Stimulated activated CD8-positive, alpha-beta memory T cell treated with anti-CD3 and anti-CD28 coated beads, Interleukin-2, amount 100 ng/mL, for 48 hours (primary cell): ENCODE results near the gene ZNF385B.
"Not testable (repeated sequence)": the region's sequence is repeated elsewhere in the genome, so short reads cannot be mapped to it uniquely, and the experiment has no call there.

Source experiments
- DNase-seq, 2 donors: peaks; one replicate each; pipeline ENCODE4 v3.0.0-alpha.2; 2020; ENCODE audit warnings: low read depth in 2 of 2

Gene ZNF385B

DNA sequence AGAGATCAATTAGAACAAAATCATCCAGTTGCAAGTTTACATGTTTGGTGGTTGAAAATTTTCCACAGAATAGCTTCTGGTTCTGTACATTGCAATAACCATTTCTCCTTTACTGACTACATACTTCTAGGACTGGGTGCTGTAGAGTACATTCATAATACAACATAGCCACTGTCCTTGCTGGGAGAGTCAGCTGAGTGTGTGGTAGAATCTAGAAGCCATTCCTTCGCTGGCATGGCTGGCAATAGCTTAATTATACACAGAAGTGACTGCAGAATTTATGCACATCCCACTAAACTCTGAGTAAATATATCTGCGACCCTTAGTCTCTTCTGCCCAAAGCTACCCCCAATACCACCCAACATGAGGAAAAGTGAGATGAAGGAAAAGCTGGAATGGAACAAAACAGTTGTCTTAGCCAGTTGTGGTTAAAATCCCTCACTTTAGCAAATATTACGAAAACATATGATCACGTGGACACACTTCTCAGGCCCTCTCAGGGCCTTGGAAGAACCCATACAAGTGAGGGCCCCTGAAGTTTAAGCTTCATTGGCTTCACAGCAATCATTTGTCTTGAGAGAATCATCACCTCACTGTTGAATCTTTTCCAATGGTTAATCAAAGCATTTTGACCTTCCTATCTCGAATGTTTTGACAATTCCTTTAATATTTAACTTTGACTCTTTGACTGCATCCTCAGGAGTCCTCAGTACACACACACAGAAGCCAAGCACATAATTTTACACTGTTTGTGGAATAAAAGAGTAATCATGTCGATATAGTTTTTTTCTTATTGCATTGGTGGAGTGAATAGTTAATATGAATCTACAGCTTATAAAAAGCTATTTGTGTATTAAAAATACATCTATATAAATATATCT, 225.1 kb downstream of the ZNF385B start:
- DNase-seq = no peak

DNA sequence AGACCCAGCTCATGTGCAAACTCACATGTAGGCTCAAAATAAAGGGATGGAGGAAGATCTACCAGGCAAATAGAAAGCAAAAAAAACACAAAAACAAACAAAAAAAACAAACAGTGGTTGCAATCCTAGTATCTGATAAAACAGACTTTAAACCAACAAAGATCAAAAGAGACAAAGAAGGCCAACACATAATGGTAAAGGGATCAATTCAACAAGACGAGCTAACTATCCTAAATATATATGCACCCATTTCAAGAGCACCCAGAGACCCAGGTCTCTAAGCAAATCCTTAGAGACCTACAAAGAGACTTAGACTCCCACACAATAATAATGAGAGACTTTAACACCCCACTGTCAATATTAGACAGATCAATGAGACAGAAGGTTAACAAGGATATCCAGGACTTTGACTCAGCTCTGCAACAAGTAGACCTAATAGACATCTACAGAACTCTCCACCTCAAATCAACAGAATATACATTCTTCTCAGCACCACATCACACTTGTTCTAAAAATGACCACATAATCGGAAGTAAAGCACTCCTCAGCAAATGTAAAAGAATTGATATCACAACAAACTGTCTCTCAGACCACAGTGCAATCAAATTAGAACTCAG, 229.5 kb downstream of the ZNF385B start:
- not testable (repeated sequence) for DNase-seq

DNA sequence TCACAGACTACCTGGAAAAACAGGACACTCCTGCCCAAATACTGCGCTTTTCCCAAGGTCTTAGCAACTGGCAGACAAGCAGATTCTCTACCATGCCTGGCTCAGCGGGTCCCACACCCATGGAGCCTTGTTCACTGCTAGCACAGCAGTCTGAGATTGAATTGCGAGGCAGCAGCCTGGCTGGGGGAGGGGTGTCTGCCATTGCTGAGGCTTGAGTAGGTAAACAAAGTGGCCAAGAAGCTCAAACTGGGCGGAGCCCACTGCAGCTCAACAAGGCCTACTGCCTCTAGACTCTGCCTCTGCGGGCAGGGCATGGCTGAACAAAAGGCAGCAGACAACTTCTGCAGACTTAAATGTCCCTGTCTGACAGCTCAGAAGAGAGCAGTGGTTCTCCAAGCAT, 231.6 kb downstream of the ZNF385B start:
- DNase-seq = not testable (repeated sequence)

DNA sequence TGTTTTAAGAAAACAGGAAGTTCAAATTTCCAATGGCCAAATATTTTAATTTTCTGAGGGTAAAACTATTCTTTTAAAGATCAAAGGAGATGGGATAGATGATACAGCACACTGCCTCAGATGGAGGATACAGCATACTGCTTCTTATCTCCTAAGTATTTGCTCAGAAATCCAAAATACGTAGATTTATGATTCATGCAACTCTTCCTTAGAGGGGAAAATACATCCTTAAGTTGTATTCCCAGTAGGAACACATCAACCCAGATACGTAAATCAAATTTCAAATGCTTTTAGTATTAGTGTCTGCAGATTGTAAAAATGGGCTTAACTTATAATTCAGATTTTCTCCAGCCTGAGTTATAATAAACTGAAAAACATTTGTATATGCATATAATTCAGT, 235.2 kb downstream of the ZNF385B start:
- no peak for DNase-seq

DNA sequence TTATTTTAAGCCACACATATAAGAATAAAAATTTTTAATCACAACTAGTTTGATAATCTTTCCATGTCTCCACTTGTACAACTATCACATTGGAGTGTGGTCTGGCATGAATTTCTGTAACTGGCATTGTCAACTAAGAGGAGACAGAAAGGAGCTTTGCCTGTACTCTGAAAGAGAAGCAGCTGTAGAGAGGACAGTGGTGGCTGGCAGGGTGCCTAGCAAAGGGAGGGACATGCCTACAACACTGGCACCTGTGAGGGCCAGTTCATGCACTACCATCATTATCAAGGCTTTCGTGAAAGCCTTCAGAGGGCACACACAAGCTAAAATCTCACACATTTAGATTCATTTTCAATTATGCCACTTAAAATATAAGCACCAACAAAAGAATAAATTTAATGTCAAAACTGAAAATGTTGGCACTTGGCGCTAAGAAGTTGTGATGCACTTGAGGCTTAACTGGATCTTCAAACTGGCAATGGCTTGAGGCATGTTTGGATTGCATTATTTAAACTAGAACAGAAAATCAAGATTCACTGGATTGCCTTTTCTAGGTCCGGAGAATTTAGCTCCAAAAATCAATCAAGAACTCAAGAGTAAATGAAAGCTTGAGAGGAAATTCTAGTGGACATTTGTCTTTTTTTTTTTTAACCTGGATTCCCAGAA, 238.6 kb downstream of the ZNF385B start:
- DNase-seq = no peak

DNA sequence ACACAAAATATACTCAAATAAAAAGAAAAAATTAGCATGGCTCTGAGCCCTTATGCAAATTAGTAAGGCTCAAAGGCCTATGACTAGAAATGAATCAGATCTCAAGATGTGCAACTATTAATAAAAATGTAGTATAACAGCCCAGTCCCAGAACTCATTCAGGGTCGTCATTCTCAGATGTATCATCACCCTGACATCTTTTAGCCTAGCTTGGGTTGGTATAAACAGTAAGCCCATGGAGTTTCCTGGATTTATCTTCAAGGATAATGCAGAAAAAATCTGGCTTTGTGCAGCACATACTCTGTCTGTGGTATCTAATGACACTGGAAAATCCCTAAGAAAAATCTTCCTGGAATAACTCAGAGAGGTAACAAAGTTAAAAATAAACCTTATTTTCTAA, 239.3 kb downstream of the ZNF385B start:
- DNase-seq = no peak

DNA sequence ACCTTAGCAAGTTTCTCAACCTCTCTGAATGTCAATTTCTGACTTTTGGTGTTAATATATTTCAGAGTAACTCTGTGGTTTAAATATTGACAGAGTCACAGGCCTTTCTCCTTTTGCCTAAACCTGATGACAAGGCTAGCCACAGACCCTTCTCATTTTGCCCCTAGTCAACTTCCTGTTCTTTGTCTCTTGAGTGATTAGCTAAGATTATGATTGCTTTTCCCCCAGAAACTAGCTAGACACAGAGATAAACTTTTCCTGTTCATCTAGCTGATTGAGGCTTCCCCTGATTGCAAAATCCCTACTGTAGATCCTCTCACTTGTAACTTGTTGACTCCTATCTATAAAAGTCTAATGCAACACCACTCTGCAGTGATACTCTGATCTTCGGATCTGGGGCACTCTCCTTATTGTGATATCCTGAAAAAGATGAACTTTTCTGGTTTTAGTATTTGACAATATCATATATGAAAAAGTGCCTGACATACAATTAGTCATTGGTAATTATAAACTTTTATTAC, 241.4 kb downstream of the ZNF385B start:
- DNase-seq = no peak

DNA sequence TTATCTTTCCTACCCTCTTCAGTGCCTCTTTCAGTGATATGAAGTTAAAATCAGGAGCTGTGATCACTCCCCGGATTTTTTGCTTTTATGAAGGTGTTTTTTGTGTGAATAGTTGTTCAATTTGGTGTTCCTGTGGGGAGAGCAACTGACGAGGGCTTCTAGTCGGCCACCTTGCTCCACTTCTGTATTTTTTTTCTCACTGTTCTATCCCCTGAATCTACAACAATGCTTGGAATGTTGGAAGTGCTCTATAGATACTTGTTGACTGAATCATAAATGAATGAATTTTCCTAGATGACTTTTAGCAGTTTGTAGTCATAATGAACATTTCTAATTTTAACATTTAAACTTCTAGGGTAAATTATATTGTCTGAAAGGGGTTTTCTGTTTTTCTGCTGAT, 247.3 kb downstream of the ZNF385B start:
- no peak for DNase-seq

DNA sequence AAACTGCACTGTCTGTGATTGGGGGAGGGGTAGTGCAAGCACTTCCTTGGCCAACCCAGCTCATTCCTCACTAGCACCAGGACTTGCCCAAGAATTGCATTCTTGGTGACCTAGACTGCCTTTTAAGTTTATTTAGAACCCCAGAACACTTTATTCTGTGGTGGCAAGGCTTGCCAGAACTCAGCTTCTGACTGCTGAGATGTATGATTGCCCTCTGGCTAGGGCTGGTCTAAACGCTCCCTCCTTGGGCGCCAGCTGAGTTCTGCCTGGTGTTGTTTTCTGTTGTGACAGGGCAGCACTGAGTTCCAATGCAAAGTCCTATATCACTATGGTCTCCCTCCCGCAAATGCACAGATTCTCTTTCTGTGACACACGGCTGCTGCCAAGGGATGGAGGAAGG, 247.7 kb downstream of the ZNF385B start:
- no peak for DNase-seq

DNA sequence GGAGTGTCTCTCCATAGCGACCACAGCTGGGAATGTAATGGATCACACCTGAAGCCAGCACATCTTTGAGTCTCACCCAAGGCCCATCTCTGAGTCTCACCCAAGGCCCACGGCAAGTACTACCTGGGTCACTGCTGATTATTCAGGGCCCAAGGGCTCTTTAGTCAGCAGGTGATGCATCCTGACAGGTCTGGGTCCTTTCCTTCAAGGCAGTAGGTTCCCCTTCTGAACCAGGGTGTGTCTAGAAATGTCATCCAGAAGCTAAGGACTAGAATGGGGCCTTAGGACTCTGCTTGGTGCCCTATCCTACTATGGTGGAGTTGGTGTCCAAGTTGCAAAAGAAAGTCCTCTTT, 248.1 kb downstream of the ZNF385B start:
- no peak for DNase-seq

DNA sequence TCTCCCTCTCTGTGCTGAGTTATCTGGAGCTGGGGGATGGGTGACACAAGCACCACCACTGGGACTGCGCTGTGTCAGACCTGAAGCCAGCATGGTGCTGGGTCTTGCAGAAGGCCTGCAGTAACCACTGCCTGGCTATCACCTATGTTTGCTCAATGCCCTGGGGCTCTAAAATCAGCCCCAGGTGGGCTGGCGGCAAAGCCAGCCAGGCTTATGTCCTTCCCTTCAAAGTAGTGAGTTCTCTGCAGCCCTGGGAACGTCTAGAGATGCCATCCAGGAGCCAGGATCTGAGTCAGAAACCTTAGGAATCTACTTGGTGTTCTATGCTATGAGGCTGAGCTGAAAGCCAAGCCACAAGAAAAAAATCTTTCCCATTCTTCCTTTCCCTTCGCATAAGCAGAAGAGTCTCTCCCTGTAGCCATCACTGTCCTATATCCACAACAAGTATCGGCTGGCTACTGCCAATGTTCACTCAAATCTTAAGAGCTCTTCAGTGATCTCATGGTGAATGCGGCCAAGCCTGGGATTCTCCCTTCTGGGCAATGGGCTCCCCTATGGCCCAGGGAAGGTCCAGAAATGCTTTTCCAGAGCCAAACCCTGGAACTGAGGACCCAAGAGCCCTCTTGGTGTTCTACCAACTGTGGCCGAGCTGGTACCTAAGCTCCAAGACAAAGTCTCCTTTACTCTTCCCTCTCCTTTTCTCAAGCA, 248.7 kb downstream of the ZNF385B start:
- DNase-seq = no peak

DNA sequence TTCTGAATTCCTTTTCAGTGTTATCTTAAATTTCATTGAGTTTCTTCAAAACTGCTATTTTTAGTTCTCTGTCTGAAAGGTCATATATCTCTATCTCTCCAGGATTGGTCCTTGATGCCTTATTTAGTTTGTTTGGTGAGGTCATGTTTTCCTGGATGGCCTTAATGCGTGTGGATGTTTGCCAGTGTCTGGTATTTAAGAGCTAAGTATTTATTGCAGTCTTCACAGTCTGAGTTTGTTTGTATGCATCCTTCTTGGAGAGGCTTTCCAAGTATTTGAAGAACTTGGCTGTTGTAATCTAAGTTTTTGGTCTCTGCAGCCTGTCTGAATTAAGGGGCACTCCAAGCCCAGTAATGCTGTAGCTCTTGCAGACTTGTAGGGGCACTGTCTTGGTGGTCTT, 249.3 kb downstream of the ZNF385B start:
- no peak for DNase-seq

DNA sequence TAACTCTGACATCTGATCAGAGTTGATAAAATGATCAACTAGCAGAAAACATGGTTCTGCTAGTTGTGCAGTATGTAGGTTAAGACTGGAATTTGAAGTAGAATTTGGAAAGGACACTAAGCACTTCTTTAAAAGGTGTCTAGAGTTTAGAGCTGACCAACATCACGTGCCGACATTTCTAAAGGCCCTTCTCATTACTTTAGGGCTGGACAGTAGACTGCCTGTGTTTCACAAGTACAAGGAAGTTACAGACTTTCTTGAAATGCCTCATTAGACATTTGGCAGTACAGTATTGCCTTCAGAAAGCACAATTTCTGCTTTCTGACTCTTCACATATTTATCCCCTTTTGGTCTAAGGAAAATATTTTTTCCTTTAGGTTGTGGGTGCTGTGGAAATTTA, 255.3 kb downstream of the ZNF385B start:
- DNase-seq = no peak

DNA sequence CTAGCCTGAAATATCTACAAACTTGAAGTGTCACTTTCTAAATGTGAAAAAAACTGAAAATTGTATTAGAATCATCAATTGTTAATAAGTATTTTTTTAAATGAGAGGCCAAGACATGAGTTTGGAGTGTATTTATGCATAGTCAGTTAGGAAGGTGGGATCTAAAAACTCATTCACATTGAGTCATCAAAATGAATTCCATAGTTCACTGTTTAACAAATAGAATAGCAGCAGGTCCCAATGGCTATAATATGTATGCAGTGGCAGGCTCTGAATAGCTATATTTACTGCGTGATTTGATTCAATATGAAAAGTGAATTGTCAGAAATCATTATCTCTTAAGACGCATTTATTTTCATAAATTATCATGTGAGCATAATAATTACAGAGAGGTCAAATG, 256.1 kb downstream of the ZNF385B start:
- DNase-seq = no peak

DNA sequence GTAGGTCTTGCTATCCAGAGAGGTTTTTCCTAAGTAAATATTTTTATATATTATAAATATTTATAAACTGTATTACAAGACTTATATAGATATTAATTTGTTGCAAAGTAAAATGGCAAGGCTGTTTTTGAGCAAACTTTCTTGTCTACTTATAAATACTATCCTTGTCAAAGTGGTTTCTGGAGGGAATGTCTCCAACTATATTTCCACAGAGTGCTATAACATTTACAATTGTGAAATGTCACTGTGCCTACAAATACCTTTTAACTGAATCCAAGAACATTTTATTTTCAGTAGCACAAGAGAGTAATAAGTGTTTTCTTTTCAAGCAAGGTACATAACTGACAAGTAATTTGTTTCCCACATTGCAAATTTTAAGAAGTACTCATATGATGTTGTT, 256.8 kb downstream of the ZNF385B start:
- no peak for DNase-seq

DNA sequence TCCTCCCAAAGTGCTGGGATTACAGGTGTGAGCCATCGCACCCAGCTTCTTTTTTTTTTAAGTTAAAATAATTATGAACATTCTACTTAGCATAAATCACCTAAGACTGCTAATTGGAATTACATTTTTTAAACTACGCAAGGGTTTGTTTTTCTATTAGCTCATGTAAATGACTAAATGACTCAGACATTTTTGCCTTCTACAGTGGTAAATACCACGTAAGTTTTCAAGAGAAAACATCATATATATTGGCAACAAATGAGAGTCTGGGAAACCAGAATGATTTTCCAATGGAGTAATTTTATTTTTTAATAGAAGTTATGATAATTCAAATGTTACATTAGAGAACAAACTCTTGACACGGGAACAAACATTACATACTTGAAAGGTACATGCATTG, 259.0 kb downstream of the ZNF385B start:
- DNase-seq = no peak

DNA sequence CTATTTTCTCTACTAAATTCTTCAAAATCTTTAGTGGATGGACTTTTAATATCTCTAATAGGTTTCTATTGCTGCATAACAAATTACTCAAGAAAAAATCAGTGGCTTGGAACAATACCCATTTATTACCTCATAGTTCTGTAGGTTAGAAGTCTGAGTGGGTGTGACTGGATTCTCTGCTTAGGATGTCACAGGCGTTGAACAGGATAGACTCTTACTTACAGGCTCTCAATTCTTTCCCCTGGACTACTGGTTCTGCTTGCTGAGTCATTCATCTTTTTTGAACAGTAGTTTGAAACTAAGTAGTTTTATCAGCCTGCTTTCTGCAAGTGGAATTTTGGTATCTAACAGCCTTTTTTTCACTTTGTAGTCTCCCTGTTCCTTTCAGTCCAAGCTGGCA, 265.4 kb downstream of the ZNF385B start:
- DNase-seq = no peak

DNA sequence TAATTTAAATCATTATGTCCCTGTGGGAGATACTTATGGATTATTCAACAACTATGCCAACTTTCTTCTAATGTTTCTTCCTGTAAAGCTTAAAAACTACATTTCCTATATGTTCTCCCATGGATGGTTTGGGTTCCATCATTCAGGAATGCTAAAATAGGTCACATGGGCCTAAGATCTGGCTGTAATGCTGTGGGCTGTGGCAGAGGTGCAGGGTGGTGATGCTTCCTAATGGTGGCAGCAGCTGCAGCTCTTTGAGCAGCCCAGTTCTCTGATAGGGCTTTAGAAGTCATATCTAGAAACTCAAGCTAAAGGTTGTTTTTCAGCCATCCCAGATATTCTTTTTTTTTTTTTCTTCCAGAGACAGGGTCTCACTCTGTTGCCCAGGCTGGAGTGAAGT, 266.1 kb downstream of the ZNF385B start:
- no peak for DNase-seq

DNA sequence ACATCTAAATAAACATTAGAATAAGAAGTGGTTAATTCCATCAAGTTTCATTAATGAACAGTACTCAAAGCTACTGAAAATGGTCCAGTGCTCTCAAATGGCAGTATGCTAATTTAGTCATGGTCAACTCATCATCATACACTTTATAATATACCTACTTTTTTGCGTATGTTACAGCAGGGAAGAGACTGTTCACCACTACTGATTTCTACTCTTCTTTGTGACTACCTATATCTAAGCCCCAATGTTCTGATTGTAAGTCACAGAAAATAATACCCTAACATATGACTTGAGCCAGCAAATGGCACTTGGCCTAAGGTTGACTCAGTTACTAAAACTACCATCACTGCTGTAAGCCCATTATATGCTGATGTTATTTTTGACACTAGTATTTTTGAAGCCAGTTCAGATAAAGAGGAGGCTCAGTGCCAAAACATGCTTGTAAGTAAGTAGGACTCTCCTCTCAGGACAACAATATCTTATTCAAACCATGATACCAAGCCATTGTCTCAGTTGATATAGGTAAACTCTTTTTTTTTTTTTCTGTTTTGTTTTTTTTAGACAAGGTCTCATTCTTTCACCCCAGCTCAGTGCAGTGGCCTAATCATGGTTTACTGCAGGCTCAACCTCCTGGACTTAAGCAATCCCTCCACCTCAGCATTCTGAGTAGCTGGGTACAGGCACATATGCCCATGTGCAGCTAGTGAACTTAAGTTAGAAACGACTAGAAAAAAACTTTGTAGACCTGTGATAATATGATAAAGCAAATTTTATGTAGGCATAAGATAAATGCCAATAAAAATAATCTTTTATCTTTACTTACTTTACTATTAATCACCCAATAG, 266.9 kb downstream of the ZNF385B start:
- DNase-seq = no peak

DNA sequence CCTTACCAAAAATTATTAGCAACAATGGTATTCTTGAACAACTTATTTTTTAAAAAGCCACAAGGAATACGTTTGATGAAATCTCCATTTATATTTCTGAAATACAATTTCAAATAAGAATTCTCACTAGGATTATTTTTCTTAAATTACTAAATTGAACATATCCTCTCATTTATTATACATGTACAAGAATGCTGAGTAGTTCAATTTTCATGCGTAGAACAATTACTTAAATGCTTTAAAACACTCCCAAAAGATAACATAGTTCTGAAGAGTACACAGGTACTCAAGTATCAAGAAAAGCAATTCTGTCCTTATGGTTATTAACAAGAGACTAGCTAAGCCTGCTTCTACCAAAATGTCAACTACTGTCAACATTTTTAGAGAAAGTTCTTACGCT, 268.1 kb downstream of the ZNF385B start:
- DNase-seq = no peak
